ENCODE measurements around the gene ARMC5.
"Not testable (repeated sequence)": the region's sequence is repeated elsewhere in the genome, so short reads cannot be mapped to it uniquely, and the experiment has no call there.

ARMC5 gene

DNA sequence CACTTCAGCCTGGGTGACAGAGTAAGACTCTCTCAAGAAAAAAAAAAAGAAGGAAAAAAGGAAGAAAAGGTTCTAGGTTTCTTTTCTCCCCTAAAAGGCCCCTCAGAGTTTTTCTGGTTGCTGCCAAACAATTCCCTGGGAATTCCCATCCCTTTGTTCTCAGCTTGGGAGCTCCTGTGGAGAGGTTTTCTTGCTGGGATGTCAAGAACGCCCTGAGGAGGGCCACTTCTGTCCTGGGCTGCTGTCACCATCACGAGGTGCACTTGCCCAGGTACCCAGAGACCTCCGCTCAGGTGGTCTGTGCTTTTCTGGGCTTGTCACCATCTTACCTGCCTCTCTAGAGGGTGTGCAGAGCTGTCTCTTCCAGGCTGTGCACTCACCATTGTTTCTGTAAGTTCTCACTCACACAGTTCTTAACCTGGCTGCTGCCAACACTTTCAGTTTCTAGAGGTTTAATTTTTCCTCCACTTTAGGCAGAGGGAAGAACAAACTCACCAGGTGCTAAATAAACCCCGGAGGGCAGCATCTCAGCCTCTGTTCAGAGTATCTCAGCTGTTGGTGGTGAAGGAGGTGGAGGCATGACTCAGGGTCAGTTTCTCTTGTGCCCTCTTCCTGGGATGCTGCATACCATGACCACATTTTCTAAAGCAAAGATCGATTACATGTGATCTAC is 28.8 kb upstream of the ARMC5 start:
- no peak for DNase-seq
- in situ Hi-C loops (cut with HindIII; ENCODE audit: low pct_ligation_motif_present, low pct_unique_long_range_greater_than_20kb, low sequenced_read_pairs), result no loop called here

DNA sequence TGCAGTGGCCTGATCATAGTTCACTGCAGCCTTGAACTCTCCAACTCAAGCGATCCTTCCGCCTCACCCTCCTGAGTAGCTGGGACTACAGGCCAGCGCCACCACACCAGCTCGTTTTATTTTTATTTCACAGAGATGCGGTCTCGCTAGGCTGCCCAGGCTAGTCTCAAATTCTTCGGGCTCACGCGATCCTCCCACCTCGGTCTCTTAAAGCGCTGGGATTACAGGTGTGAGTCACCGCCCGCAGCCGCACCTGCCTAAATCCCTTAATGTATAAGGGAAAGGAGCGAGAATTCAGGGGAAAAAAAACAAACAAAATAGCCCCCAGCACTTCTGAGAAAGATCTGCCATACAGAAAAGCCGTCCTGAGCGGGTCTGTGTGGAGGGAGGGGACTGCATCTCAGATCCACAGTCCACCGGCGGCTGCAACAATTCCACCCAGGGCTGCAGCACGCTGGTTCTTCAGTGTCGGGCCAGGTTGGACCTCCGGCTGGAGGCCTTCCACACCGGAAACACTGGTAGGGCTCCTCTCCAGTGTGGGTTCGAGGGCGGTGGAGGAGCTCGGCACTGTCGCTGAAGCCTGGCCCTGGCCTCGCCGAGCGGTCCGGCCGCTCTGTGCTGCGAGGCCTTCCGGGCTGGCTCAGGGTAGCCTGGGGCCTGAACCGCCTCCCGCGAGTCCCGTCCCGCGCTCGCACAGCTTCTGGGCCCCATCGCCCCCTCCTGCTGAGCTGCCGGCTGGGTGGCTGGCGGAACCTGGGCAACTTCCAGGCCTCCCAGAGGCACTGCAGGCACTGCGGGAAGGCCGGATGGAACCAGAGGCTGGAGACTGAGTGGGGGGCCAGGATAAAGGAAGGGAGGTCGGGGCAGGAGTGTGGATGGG is 23.7 kb upstream of the ARMC5 start:
- no peak for DNase-seq
- in situ Hi-C loops (cut with HindIII; ENCODE audit: low pct_ligation_motif_present, low pct_unique_long_range_greater_than_20kb, low sequenced_read_pairs), result no loop called here

DNA sequence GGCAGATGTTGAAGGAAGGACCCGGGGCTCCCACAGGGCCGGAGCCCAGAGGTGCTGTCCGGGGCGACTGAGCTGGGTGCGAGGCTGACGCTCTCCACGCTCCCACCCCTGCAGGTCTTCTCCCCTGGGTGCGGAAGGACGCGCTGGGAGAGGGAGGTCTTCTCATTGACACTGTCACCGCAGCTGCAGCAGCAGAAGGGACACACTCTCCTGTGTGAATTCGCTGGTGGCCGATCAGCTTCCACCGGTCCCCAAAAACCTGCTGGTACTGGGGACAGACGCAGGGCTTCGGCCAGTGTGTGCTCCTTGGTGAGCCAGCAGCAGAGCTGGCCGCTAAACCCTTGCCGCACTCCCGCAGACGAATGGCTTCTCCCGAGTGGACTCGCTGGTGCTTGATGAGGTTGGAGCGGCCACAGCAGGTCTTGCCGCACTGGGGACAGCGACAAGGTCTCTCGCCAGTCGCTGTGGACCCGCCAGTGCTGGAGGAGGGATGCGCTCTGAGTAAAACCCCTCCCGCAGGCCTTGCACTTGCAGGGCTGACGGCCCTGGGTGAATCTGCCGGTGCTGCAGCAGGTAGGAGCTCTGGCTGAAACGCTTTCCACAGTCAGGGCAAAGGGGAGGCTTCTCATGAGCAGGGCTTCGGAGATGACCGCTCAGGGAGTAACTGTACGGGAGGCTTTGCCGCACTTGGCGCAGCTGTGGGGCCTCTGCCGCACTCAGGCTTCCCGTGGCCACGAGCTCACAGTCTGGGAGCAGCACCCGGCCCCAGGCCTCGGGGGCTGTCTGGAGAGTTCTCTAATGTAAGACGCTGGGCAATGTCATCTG is 22.9 kb upstream of the ARMC5 start:
- DNase-seq, result no peak
- in situ Hi-C loops (cut with HindIII; ENCODE audit: low pct_ligation_motif_present, low pct_unique_long_range_greater_than_20kb, low sequenced_read_pairs), result no loop called here

DNA sequence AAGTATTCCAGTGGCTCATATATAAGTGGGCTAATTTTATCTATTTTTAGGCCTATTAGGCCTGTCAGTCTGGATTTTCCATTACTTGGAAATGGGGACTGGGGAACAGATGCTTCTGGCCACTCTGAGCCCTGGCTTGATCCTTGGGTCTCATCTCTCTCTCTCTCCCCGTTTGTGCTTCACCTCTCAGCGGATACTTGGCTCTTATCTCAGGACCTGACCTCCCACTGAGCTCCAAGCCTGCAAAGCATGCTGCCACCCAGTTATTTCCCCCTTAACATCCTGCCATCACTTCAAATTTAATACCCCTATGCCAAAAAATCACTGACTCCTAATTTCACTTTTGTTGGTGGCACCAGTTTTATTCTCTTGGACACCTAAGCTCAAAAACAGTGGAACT is 20.9 kb upstream of the ARMC5 start:
- in situ Hi-C loops (cut with HindIII; ENCODE audit: low pct_ligation_motif_present, low pct_unique_long_range_greater_than_20kb, low sequenced_read_pairs), result no loop called here

DNA sequence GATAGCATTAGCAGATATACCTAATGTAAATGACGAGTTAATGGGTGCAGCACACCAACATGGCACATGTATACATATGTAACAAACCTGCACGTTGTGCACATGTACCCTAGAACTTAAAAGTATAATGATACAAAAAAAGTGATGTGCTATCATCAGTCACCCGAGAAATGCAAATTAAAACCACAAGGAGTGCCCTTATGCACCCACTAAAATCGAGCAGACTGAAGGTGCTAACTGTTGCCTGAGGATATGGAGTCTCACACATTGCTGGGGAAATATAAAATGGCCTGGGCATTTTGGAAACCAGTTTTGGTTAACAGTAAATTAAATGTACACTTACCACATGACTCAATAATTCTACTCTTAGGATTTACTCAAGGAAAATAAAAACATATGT is 20.3 kb upstream of the ARMC5 start:
- DNase-seq; in situ Hi-C loops (cut with HindIII; ENCODE audit: low pct_ligation_motif_present, low pct_unique_long_range_greater_than_20kb, low sequenced_read_pairs): not testable (repeated sequence)

More for the DNA sequence above, 20.9 kb upstream of the ARMC5 start:
- no peak for DNase-seq

GRCh38 chr16:31439519-31439918 is 19.8 kb upstream of the ARMC5 start:
- no peak for DNase-seq
- in situ Hi-C loops (cut with HindIII; ENCODE audit: low pct_ligation_motif_present, low pct_unique_long_range_greater_than_20kb, low sequenced_read_pairs), result no loop called here

DNA sequence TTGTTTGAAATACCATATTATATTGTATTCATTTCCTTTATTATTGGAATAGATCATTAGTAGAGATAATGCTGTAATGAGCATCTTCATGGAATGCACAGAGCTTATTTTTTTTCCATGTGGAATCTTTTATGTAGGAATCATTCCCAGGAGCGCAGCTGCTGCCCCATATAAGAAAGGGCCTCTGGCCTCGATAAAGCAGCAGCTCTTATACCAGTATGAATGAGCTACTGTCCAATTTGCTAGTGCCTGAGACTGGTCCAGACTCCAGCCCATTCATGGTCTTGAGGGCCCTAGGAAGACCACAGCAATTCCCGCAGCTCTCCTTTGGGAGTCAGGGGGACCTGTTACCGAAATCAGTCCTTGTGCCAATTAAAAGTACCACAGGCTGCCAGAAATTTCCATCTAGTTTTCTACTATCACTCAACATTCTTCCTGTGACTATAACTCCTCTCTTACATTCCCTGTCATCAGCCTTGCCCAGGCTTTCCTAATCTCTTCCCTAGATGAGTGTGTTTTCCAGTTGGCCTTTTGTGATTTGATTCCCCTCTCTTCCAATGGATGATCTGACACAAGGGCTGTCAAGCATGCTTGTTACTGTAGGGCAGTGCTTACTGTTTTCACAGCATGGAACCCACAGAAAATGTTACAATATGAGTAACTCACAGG is 18.7 kb upstream of the ARMC5 start:
- in situ Hi-C loops (cut with HindIII; ENCODE audit: low pct_ligation_motif_present, low pct_unique_long_range_greater_than_20kb, low sequenced_read_pairs), result no loop called here
- DNase-seq, result no peak

- in situ Hi-C loops (cut with HindIII; ENCODE audit: low pct_ligation_motif_present, low pct_unique_long_range_greater_than_20kb, low sequenced_read_pairs), result no loop called here
- DNase-seq, result no peak
Measured at GRCh38 chr16:31441956-31442355, 17.3 kb upstream of the ARMC5 start.

DNA sequence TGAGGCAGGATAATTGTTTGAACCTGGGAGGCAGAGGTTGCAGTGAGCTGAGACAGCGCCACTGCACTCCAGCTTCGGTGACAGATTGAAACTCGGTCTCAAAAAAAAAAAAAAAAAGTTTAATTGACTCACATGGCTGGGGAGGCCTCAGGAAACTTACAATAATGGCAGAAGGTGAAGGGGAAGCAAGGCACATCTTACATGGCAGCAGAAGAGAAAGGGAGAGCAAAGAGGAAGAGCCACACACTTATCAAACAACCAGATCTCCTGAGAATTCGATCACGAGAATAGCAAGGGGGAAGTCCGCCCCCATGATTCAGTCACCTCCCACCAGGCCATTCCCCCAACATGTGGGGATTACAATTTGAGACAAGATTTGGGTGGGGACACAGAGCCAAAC is 13.4 kb upstream of the ARMC5 start:
- DNase-seq; in situ Hi-C loops (cut with HindIII; ENCODE audit: low pct_ligation_motif_present, low pct_unique_long_range_greater_than_20kb, low sequenced_read_pairs): not testable (repeated sequence)

- DNase-seq, result no peak
- in situ Hi-C loops (cut with HindIII; ENCODE audit: low pct_ligation_motif_present, low pct_unique_long_range_greater_than_20kb, low sequenced_read_pairs), result no loop called here
Measured at GRCh38 chr16:31451201-31451600, 8.1 kb upstream of the ARMC5 start.

DNA sequence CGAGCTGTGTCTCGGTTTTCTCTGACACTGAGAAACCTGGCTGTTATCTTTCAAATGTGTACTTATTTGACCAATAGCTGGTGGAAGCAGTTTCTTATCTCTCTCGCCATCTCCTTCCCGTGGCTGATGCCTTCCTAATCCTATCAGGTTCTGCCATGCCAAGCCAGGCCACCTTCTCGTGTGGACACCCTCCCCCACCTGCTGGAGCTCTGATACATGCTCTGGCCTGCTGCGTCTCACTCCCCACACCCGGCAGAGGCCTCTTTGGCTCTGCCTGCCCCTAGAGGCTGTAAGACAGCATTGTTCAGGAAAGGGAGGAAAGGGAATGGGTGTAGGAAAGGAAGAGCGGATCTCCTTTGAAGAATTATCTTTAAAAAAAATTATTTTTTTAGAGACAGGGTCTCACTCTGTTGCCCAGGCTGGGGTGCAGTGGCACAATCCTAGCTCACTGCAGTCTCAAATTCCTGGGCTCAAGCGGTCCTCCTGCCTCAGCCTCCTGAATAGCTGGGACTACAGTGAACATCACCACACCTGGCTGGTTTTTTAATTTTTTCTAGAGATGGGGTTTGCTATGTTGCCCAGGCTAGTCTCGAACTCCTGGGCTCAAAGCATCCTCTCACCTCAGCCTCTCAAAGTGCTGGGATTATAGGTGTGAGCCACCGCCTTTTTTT is 7.5 kb upstream of the ARMC5 start:
- DNase-seq, result peak; percentile 89
- in situ Hi-C loops (cut with HindIII; ENCODE audit: low pct_ligation_motif_present, low pct_unique_long_range_greater_than_20kb, low sequenced_read_pairs), result no loop called here

GRCh38 chr16:31452631-31453106 is 6.6 kb upstream of the ARMC5 start:
- DNase-seq, result peak; percentile 87
- in situ Hi-C loops (cut with HindIII; ENCODE audit: low pct_ligation_motif_present, low pct_unique_long_range_greater_than_20kb, low sequenced_read_pairs), result no loop called here

DNA sequence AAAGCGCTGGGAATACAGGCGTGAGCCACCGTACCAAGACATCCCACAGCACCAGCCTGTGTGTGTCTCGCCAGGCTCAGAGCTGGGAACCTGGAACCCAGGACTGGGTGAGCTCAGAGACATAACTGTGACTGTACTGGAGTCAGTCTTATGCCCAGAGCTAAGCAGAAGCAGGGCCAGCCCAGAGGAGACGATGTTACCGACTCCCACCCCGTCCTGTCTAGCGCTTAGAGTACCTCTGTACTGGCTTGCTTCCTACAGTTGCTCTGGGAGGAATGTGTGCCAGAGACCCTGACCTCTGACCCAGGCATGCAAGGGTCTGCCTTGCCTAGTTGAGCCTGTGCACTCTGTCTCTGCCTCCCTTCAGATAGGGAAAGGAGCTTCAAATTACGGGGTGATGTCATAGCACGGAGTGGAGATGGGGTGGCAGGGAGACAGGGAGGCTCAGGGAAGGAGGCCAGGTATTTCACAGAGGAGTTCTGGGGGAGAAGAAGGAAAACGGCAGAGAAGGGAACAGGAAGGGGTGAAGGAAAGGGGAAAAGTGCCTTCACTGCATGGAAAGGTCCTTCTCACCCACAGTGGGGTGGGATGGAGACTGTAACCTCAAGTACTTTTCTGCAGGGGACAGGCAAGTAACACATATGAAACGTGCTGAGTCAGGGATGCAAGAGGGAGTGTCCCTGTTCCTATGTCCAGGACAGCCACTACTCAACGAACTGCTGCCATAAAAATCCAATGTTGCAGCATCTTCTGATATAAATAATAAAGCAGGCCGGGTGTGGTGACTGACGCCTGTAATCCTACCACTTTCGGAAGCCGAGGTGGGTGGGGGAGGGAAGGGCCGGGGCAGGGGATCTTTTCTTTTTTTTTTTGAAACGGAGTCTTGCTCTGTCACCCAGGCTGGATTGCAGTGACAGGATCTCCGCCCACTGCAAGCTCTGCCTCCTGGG is 5.8 kb upstream of the ARMC5 start:
- DNase-seq, result peak; percentile 32

GRCh38 chr16:31455601-31456314 is 3.5 kb upstream of the ARMC5 start:
- in situ Hi-C loops (cut with HindIII; ENCODE audit: low pct_ligation_motif_present, low pct_unique_long_range_greater_than_20kb, low sequenced_read_pairs), result no loop called here
- DNase-seq, result peak; percentile 56

More for the DNA sequence above, 5.8 kb upstream of the ARMC5 start:
- in situ Hi-C loops (cut with HindIII; ENCODE audit: low pct_ligation_motif_present, low pct_unique_long_range_greater_than_20kb, low sequenced_read_pairs), result no loop called here

GRCh38 chr16:31456988-31457360 is 2.3 kb upstream of the ARMC5 start:
- in situ Hi-C loops (cut with HindIII; ENCODE audit: low pct_ligation_motif_present, low pct_unique_long_range_greater_than_20kb, low sequenced_read_pairs), result no loop called here
- no peak for DNase-seq

- in situ Hi-C loops (cut with HindIII; ENCODE audit: low pct_ligation_motif_present, low pct_unique_long_range_greater_than_20kb, low sequenced_read_pairs), result no loop called here
- DNase-seq, result peak; percentile 54
Measured at GRCh38 chr16:31458073-31458843, 1.0 kb upstream of the ARMC5 start.

Data from ACHN (cell line).